ENCODE measurements around the gene ZNF367. TPM values are rescaled to one million over a fixed set of nuclear protein-coding genes. Genes with fewer than 3 reads are reported as not detected.
"Not testable (repeated sequence)": the region's sequence is repeated elsewhere in the genome, so short reads cannot be mapped to it uniquely, and the experiment has no call there.

The ZNF367 gene
- total RNA-seq, 4 donors from 2014 or later: 0.15 to 5.1 (median 1.7) TPM

- intact Hi-C loops (cut with DNase I; ENCODE audit: low total_unique reads): no loop called here
- ATAC-seq (no peak), DNase-seq (no peak)
- Histone ChIP-seq H3K9me3 (no peaks in the 10 kb centered on the region), H3K27ac (no peak overlapping the region), H3K36me3 (peaks cover 0 to 11% of the 10 kb centered on the region in 2 donors), H3K4me3 (no peak overlapping the region), H3K4me1 (no peaks in the 10 kb centered on the region), H3K27me3 (no peaks in the 10 kb centered on the region)
- TF ChIP-seq, protein P1, sequence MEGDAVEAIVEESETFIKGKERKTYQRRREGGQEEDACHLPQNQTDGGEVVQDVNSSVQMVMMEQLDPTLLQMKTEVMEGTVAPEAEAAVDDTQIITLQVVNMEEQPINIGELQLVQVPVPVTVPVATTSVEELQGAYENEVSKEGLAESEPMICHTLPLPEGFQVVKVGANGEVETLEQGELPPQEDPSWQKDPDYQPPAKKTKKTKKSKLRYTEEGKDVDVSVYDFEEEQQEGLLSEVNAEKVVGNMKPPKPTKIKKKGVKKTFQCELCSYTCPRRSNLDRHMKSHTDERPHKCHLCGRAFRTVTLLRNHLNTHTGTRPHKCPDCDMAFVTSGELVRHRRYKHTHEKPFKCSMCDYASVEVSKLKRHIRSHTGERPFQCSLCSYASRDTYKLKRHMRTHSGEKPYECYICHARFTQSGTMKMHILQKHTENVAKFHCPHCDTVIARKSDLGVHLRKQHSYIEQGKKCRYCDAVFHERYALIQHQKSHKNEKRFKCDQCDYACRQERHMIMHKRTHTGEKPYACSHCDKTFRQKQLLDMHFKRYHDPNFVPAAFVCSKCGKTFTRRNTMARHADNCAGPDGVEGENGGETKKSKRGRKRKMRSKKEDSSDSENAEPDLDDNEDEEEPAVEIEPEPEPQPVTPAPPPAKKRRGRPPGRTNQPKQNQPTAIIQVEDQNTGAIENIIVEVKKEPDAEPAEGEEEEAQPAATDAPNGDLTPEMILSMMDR (IDR thresholded peaks at IDR 0.05 in 4 of 5, conservative IDR thresholded peaks at IDR 0.05 in 1 of 5): no peak
- no peak for TF ChIP-seq POLR2A (IDR thresholded peaks at IDR 0.05)
- in situ Hi-C loops (cut with MboI; ENCODE audit: low sequenced_read_pairs in 4 of 4): no loop called here
Measured at GRCh38 chr9:96361668-96362067, 56.5 kb downstream of the ZNF367 start.

DNA sequence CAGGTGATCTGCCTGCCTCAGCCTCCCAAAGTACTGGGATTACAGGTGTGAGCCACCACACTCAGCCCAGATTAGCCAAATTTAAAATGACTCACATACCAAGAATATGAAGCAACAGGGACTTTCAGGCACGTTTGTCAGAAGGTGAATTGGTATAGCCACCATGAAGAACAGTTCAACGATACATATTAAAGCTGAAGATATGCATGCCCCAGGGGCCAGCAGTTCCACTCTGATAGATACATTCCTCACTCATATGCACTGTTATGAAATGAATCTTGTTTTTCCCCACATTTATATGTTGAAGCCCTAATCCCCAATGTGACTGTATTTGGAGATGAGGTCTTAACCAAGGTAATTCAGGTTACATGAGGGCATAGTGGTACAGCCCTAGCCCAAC, 57.2 kb downstream of the ZNF367 start:
- ATAC-seq: no peak
- no peak for DNase-seq
- Histone ChIP-seq H3K4me3 (no peak overlapping the region), H3K36me3 (peaks cover 0 to 11% of the 10 kb centered on the region in 2 donors), H3K4me1 (no peaks in the 10 kb centered on the region), H3K27ac (no peak overlapping the region), H3K9me3 (no peaks in the 10 kb centered on the region), H3K27me3 (no peaks in the 10 kb centered on the region)
- intact Hi-C loops (cut with DNase I; ENCODE audit: low total_unique reads) (no loop called here), in situ Hi-C loops (cut with MboI; ENCODE audit: low sequenced_read_pairs in 4 of 4) (no loop called here)
- TF ChIP-seq POLR2A (IDR thresholded peaks at IDR 0.05): no peak
- TF ChIP-seq, protein P1 (IDR thresholded peaks at IDR 0.05 in 4 of 5, conservative IDR thresholded peaks at IDR 0.05 in 1 of 5): no peak

DNA sequence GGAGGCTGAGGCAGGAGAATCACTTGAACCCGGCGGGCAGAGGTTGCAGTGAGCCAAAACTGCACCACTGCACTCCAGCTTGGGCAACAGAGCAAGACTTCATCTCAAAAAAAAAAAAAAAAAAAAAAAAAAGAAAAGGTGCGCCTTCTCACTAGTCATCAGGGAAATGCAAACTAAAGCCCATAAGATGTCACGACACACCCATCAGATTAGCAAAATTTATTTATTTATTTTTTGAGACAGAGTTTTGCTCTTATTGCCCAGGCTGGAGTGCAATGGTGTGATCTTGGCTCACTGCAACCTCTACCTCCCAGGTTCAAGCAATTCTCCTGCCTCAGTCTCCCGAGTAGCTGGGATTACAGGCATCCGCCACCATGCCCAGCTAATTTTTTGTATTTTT, 57.6 kb downstream of the ZNF367 start:
- intact Hi-C loops (cut with DNase I; ENCODE audit: low total_unique reads); DNase-seq; in situ Hi-C loops (cut with MboI; ENCODE audit: low sequenced_read_pairs in 4 of 4); H3K27ac ChIP-seq; H3K27me3 ChIP-seq; H3K4me1 ChIP-seq; H3K9me3 ChIP-seq; H3K4me3 ChIP-seq; ATAC-seq: not testable (repeated sequence)
- H3K36me3 ChIP-seq: peaks cover 0 to 11% of the 10 kb centered on the region in 2 donors

- Histone ChIP-seq H3K4me3 (no peak overlapping the region), H3K27ac (no peak overlapping the region), H3K27me3 (no peaks in the 10 kb centered on the region), H3K36me3 (peaks cover 0 to 14% of the 10 kb centered on the region in 2 donors), H3K9me3 (no peaks in the 10 kb centered on the region), H3K4me1 (no peaks in the 10 kb centered on the region)
- ATAC-seq (no peak), DNase-seq (no peak)
- intact Hi-C loops (cut with DNase I; ENCODE audit: low total_unique reads) (no loop called here), in situ Hi-C loops (cut with MboI; ENCODE audit: low sequenced_read_pairs in 4 of 4) (no loop called here)
- TF ChIP-seq, protein P1 (IDR thresholded peaks at IDR 0.05 in 4 of 5, conservative IDR thresholded peaks at IDR 0.05 in 1 of 5): no peak
- no peak for TF ChIP-seq POLR2A (IDR thresholded peaks at IDR 0.05)
Measured at GRCh38 chr9:96350866-96351265, 67.3 kb downstream of the ZNF367 start.

- intact Hi-C loops (cut with DNase I; ENCODE audit: low total_unique reads) (no loop called here), in situ Hi-C loops (cut with MboI; ENCODE audit: low sequenced_read_pairs in 4 of 4) (loop anchor here in 1 of 4 donors (25.0 kb wide), 1 partner anchor 314 kb away; the partner anchor contains the start of gene PRXL2C)
- Histone ChIP-seq H3K9me3 (no peaks in the 10 kb centered on the region), H3K4me1 (peaks cover 0 to 7% of the 10 kb centered on the region in 2 donors), H3K4me3 (no peak overlapping the region), H3K27ac (no peak overlapping the region), H3K36me3 (peaks cover 0 to 14% of the 10 kb centered on the region in 2 donors), H3K27me3 (no peaks in the 10 kb centered on the region)
- DNase-seq (no peak), ATAC-seq (no peak)
- TF ChIP-seq, protein P1 (IDR thresholded peaks at IDR 0.05 in 4 of 5, conservative IDR thresholded peaks at IDR 0.05 in 1 of 5): no peak
- TF ChIP-seq POLR2A (IDR thresholded peaks at IDR 0.05): no peak
Measured at GRCh38 chr9:96348261-96348660, 69.9 kb downstream of the ZNF367 start.

Data from gastrocnemius medialis (tissue), 4 donors.